GM19468 (cell line): Measurements from ENCODE around the gene CORO2B.
"Not testable (repeated sequence)": the region's sequence is repeated elsewhere in the genome, so short reads cannot be mapped to it uniquely, and the experiment has no call there.

Source experiments
- ATAC-seq: cut with Tn5 transposase; IDR thresholded peaks from one replicate; pipeline ENCODE4 v1.9.1; 2021; ENCODE audit warnings: mild to moderate bottlenecking, moderate library complexity, moderate number of reproducible peaks; ENCODE audit not compliant: unreplicated experiment; ENCODE audit errors: extremely low read depth

CORO2B gene

GRCh38 chr15:68658641-68659358 lies 80.0 kb downstream of the CORO2B start:
- ATAC-seq, result no peak

- no peak for ATAC-seq
Measured at GRCh38 chr15:68663526-68663925, 84.7 kb downstream of the CORO2B start.

- no peak for ATAC-seq
Measured at GRCh38 chr15:68666120-68666811, 87.5 kb downstream of the CORO2B start.

GRCh38 chr15:68666812-68667450 lies 88.1 kb downstream of the CORO2B start:
- no peak for ATAC-seq

GRCh38 chr15:68667800-68668625 lies 89.2 kb downstream of the CORO2B start:
- ATAC-seq, result no peak

- ATAC-seq, result no peak
Measured at GRCh38 chr15:68668926-68669600, 90.3 kb downstream of the CORO2B start.

GRCh38 chr15:68672251-68672650 lies 93.5 kb downstream of the CORO2B start:
- no peak for ATAC-seq

GRCh38 chr15:68672781-68673205 lies 94.0 kb downstream of the CORO2B start:
- no peak for ATAC-seq

- ATAC-seq, result no peak
Measured at GRCh38 chr15:68674975-68675374, 96.2 kb downstream of the CORO2B start.

- no peak for ATAC-seq
Measured at GRCh38 chr15:68676011-68676605, 97.3 kb downstream of the CORO2B start.

- ATAC-seq, result no peak
Measured at GRCh38 chr15:68676926-68677325, 98.1 kb downstream of the CORO2B start.

GRCh38 chr15:68677996-68678395 lies 99.2 kb downstream of the CORO2B start:
- ATAC-seq, result no peak

- no peak for ATAC-seq
Measured at GRCh38 chr15:68678746-68679145, 100.0 kb downstream of the CORO2B start.

- ATAC-seq, result no peak
Measured at GRCh38 chr15:68679161-68679560, 100.4 kb downstream of the CORO2B start.

GRCh38 chr15:68679961-68680371 lies 101.2 kb downstream of the CORO2B start:
- ATAC-seq, result no peak

GRCh38 chr15:68680756-68681155 lies 102.0 kb downstream of the CORO2B start:
- not testable (repeated sequence) for ATAC-seq

GRCh38 chr15:68681836-68682235 lies 103.0 kb downstream of the CORO2B start:
- no peak for ATAC-seq

GRCh38 chr15:68682330-68682729 lies 103.5 kb downstream of the CORO2B start:
- ATAC-seq, result no peak

GRCh38 chr15:68683026-68683425 lies 104.2 kb downstream of the CORO2B start:
- ATAC-seq, result no peak
